OCI-LY3 (cell line): ENCODE data around the gene TJP1.

Experiments
- EZH2phosphoT487 ChIP-seq: fragments of 200-600 bp; shearing (Covaris generic); IDR thresholded peaks from 2 replicates; pipeline ENCODE4 v1.6.1; 2018; ENCODE audit warnings: antibody characterized with exemption, mixed run types, low read depth
- TF ChIP-seq, protein P1 (sequence below): fragments of 200-600, 300-600 bp; sonication (generic); IDR thresholded peaks from 2 replicates; pipeline ENCODE4 v1.5.1; 2014; ENCODE audit warnings: antibody characterized with exemption, low read length, low read depth

DNA sequence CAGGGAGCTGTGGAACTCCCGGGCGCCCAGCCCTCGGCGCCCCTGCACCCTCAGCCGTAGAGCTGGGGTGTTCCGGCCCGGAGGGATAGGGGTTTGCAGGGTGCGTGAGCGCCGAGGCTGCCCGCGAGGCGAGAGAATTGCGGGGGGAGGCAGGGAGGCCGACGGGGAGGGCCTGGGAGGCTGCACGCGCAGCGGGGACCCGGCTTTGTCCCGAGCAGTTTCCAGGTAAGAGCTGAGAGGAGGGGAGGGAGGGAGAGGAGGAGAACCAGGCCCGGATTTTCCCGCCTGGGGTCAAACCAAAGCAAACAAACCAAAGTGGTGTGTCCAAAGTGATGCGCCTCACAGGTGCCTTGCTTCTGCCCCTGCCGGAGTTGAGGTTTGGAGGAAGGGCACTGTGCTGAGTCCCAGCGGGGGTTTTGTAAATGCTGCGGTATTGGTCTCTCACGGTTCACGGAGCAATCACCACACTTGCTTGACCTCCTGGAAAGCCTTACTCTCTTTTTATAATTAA is 146.4 kb downstream of the TJP1 start:
- TF ChIP-seq, protein P1, sequence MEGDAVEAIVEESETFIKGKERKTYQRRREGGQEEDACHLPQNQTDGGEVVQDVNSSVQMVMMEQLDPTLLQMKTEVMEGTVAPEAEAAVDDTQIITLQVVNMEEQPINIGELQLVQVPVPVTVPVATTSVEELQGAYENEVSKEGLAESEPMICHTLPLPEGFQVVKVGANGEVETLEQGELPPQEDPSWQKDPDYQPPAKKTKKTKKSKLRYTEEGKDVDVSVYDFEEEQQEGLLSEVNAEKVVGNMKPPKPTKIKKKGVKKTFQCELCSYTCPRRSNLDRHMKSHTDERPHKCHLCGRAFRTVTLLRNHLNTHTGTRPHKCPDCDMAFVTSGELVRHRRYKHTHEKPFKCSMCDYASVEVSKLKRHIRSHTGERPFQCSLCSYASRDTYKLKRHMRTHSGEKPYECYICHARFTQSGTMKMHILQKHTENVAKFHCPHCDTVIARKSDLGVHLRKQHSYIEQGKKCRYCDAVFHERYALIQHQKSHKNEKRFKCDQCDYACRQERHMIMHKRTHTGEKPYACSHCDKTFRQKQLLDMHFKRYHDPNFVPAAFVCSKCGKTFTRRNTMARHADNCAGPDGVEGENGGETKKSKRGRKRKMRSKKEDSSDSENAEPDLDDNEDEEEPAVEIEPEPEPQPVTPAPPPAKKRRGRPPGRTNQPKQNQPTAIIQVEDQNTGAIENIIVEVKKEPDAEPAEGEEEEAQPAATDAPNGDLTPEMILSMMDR, result no peak
- TF ChIP-seq EZH2phosphoT487, result no peak
